Fibroblast of gingiva (primary cell): ENCODE data around the gene CAMKK1.
"Not testable (repeated sequence)": the region's sequence is repeated elsewhere in the genome, so short reads cannot be mapped to it uniquely, and the experiment has no call there.

Experiments
- DNase-seq: peaks from one replicate; pipeline ENCODE4 v3.0.0-alpha.2; 2011; ENCODE audit warnings: low read depth

The CAMKK1 gene

GRCh38 chr17:3845621-3846436 is 47.0 kb downstream of the CAMKK1 start, which contains the start of gene NCBP3:
NCBP3 (minus strand) TSS chr17:3846246; CDS start chr17:3846223, 23 bp downstream.
- peak; percentile 93 for DNase-seq

GRCh38 chr17:3845291-3845620 is 47.6 kb downstream of the CAMKK1 start:
- no peak for DNase-seq

GRCh38 chr17:3844556-3844955 is 48.3 kb downstream of the CAMKK1 start:
- DNase-seq: not testable (repeated sequence)

GRCh38 chr17:3843935-3844516 is 48.8 kb downstream of the CAMKK1 start:
- no peak for DNase-seq

- no peak for DNase-seq
These were observed 54.6 kb downstream of the CAMKK1 start for GRCh38 chr17:3838206-3838605.

- no peak for DNase-seq
These were observed 56.3 kb downstream of the CAMKK1 start for GRCh38 chr17:3836551-3836950.

GRCh38 chr17:3835410-3836229 is 57.2 kb downstream of the CAMKK1 start:
- no peak for DNase-seq

GRCh38 chr17:3834811-3835210 is 58.0 kb downstream of the CAMKK1 start:
- DNase-seq: no peak

GRCh38 chr17:3828852-3829232 is 64.0 kb downstream of the CAMKK1 start:
- no peak for DNase-seq

GRCh38 chr17:3828151-3828851 is 64.6 kb downstream of the CAMKK1 start:
- peak; percentile 50 for DNase-seq

- DNase-seq: peak; percentile 46
These were observed 65.6 kb downstream of the CAMKK1 start for GRCh38 chr17:3827124-3827773.

- DNase-seq: no peak
These were observed 66.7 kb downstream of the CAMKK1 start for GRCh38 chr17:3826191-3826590.

GRCh38 chr17:3821101-3821500 is 71.8 kb downstream of the CAMKK1 start:
- no peak for DNase-seq

- no peak for DNase-seq
These were observed 74.1 kb downstream of the CAMKK1 start for GRCh38 chr17:3818786-3819185.

- no peak for DNase-seq
These were observed 74.8 kb downstream of the CAMKK1 start for GRCh38 chr17:3817851-3818605.

- DNase-seq: no peak
These were observed 76.9 kb downstream of the CAMKK1 start for GRCh38 chr17:3815925-3816324.

GRCh38 chr17:3815122-3815521 is 77.7 kb downstream of the CAMKK1 start:
- no peak for DNase-seq

- DNase-seq: no peak
These were observed 78.5 kb downstream of the CAMKK1 start for GRCh38 chr17:3814361-3814760.

- no peak for DNase-seq
These were observed 79.7 kb downstream of the CAMKK1 start for GRCh38 chr17:3813171-3813570.

- DNase-seq: no peak
These were observed 80.1 kb downstream of the CAMKK1 start for GRCh38 chr17:3812771-3813170.

GRCh38 chr17:3812284-3812683 is 80.6 kb downstream of the CAMKK1 start:
- no peak for DNase-seq
